LNCaP clone FGC (cell line): ENCODE data around the gene ADGRG6.

Source experiments
- DNase-seq: peaks from one replicate; pipeline ENCODE4 v3.0.0-alpha.2; 2011; ENCODE audit warnings: low read depth
- H3K4me3 ChIP-seq: 2 replicates; pipeline ENCODE4 v1.5.1; 2011; ENCODE audit warnings: mild to moderate bottlenecking, low read depth, low read length, control low read depth
- TF ChIP-seq, protein P1 (sequence below): IDR thresholded peaks from 2 replicates; pipeline ENCODE4 v1.5.1; 2012; ENCODE audit warnings: mild to moderate bottlenecking; ENCODE audit not compliant: control insufficient read depth, insufficient read depth; ENCODE audit errors: extremely low read depth

Gene ADGRG6

GRCh38 chr6:142377497-142377848 is 75.7 kb downstream of the ADGRG6 start:
- no peak for DNase-seq
- TF ChIP-seq, protein P1, sequence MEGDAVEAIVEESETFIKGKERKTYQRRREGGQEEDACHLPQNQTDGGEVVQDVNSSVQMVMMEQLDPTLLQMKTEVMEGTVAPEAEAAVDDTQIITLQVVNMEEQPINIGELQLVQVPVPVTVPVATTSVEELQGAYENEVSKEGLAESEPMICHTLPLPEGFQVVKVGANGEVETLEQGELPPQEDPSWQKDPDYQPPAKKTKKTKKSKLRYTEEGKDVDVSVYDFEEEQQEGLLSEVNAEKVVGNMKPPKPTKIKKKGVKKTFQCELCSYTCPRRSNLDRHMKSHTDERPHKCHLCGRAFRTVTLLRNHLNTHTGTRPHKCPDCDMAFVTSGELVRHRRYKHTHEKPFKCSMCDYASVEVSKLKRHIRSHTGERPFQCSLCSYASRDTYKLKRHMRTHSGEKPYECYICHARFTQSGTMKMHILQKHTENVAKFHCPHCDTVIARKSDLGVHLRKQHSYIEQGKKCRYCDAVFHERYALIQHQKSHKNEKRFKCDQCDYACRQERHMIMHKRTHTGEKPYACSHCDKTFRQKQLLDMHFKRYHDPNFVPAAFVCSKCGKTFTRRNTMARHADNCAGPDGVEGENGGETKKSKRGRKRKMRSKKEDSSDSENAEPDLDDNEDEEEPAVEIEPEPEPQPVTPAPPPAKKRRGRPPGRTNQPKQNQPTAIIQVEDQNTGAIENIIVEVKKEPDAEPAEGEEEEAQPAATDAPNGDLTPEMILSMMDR = no peak
- no peak overlapping the region for H3K4me3 ChIP-seq

DNA sequence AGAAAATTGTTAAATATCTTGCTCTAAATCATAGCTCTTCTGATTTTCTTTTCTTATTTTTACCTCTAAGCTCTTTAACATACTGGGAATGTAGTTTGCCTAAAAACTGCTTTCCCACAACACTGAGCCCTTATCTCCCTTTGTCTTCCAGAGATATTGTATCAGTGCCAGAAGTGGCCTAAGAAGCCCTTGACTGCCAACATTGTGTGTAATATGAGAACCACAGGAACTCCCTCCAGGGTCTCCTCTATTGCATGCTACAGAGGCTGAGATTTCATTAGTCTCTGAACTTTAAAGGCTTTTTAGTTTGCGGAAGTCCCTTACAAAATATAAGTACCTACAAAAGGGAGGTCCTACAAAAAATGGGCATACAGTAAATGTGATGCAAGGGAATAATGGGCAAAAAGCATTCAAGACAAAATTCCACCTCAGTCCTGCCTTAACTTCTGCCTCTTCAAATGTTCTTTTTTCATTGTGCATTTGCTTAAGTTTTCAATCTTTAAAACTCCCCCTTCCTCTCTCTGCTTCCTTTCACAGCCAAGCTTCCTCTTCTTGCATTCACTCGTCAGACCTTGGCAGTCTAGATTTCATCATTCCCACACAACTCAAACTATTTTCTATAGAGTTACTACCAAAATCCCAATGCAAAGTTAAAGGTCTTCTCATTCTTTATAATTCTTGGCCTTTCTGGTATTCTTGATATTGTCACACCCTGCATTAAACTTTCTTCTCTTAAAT is 76.5 kb downstream of the ADGRG6 start:
- DNase-seq = peak; percentile 95
- TF ChIP-seq, protein P1 = no peak
- no peak overlapping the region for H3K4me3 ChIP-seq

DNA sequence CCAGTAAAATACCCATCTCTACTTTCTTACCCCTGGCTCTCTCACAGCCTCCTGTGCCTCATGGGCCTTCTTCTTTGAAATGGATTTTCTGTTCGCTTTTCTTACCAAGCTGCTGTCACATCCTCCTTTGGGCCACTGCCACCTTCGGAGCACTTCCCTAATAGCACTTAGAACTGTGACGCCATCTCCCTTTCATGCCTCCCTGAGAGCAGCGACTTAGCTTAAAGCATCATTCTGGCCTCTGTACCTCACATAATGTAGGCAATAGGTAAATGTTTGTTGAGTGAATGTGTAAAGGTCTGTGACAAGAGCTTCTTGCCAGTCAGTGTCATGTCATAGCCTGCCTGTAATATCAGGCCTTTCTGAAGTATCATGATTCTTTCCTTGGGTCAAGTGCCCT is 78.8 kb downstream of the ADGRG6 start:
- TF ChIP-seq, protein P1 = no peak
- DNase-seq = no peak
- H3K4me3 ChIP-seq = no peak overlapping the region

GRCh38 chr6:142381181-142381580 is 79.4 kb downstream of the ADGRG6 start:
- TF ChIP-seq, protein P1 = no peak
- no peak for DNase-seq
- no peak overlapping the region for H3K4me3 ChIP-seq

DNA sequence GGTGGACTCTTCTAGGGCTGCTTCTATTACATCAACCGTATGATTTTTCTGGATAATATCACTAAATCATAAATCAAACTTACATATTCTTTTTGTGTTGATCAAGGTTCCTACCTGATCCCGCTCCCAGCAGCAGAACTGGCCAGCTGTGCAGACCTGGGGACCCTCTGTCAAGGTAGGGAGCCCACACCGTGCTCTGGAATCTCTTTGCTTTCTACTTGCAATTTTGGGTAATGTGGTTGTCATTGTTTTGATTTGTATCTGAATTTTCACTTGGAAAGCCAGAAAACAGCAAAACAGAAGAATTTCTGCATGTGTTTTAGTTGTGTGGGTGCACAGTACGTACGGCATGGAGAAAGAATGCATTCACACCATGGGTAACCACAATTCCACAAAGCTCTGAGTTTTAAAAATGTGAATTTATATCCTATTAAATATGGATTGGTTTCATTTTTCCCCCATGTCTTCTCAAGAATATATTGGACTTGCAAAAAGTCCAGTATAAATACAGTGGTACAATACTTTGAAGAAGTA is 80.1 kb downstream of the ADGRG6 start:
- no peak overlapping the region for H3K4me3 ChIP-seq
- TF ChIP-seq, protein P1 = no peak
- DNase-seq = no peak

GRCh38 chr6:142384519-142385254 is 82.9 kb downstream of the ADGRG6 start:
- DNase-seq = no peak
- TF ChIP-seq, protein P1 = no peak
- 0 out of 2 replicates have a peak overlapping the region, but pooled peaks have one; percentile 3 for H3K4me3 ChIP-seq
